ENCODE results near the gene KRTAP21-3. TPM values are rescaled to one million over a fixed set of nuclear protein-coding genes. Genes with fewer than 3 reads are reported as not detected.

The KRTAP21-3 gene
- total RNA-seq, 1 experiment from 2014 or later = not detected

GRCh38 chr21:30717105-30717504 is 1.5 kb downstream of the KRTAP21-3 start:
- Histone ChIP-seq H3K27ac (ENCODE audit: low read depth, low read length) (no peak overlapping the region), H3K79me2 (ENCODE audit: insufficient read depth, low read length) (no peaks in the 10 kb centered on the region), H3K9me2 (ENCODE audit: insufficient read depth) (no peaks in the 10 kb centered on the region), H3K4me1 (ENCODE audit: control insufficient read depth in 1 of 2, insufficient read depth in 2 of 2, low read length in 2 of 2) (no peaks in the 10 kb centered on the region), H3K4me2 (ENCODE audit: low read length) (no peak overlapping the region), H3K27me3 (ENCODE audit: insufficient read depth, low read length) (no peaks in the 10 kb centered on the region), H3K36me3 (ENCODE audit: control insufficient read depth in 1 of 2, insufficient read depth in 2 of 2, low read length in 2 of 2) (no peaks in the 10 kb centered on the region), H3K9me3 (ENCODE audit: control insufficient read depth in 1 of 2, insufficient read depth in 1 of 2, low read depth in 1 of 2, low read length in 2 of 2) (peaks cover 0 to 4% of the 10 kb centered on the region in 2 experiments; a peak in 2 of 4 replicates), H2AFZ (ENCODE audit: low read depth, low read length, poor library complexity, severe bottlenecking) (no peak overlapping the region), H3K4me3 (replicated peaks in 1 of 2; ENCODE audit: low read depth in 1 of 2, low read length in 2 of 2) (no peak overlapping the region), H3K9ac (ENCODE audit: low read length) (no peak overlapping the region), H4K20me1 (ENCODE audit: insufficient read depth) (no peaks in the 10 kb centered on the region)
- CTCF ChIA-PET = no interaction called here
- intact Hi-C loops (cut with micrococcal nuclease) = no loop called here
- TF ChIP-seq CTCF (IDR thresholded peaks at IDR 0.05 in 2 of 3, conservative IDR thresholded peaks at IDR 0.05 in 1 of 3; ENCODE audit: borderline replicate concordance in 1 of 3, insufficient read depth in 1 of 3, low read depth in 2 of 3, low read length in 2 of 3) (no peak), RAD21 (IDR thresholded peaks at IDR 0.05; ENCODE audit: low read depth) (no peak), ELF1 (IDR thresholded peaks at IDR 0.05; ENCODE audit: borderline replicate concordance, low read depth) (no peak), ZNF274 (IDR thresholded peaks at IDR 0.05; ENCODE audit: low read depth, low read length) (no peak), FOSL1 (IDR thresholded peaks at IDR 0.05; ENCODE audit: low read depth) (no peak), ZFX (IDR thresholded peaks at IDR 0.05) (no peak), REST (IDR thresholded peaks at IDR 0.05; ENCODE audit: low read depth) (no peak)
- TF ChIP-seq, protein P1, sequence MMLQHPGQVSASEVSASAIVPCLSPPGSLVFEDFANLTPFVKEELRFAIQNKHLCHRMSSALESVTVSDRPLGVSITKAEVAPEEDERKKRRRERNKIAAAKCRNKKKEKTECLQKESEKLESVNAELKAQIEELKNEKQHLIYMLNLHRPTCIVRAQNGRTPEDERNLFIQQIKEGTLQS (IDR thresholded peaks at IDR 0.05) = no peak
- ATAC-seq = no peak
- DNase-seq (ENCODE audit: low read depth, low spot score) = no peak
- RAD21 ChIA-PET (ENCODE audit: low non-redundant PET in 1 of 2, low total read pairs in 2 of 2, uncharacterized antibody in 2 of 2, unreplicated experiment in 2 of 2) = no interaction called here
- BruUV-seq (replicated peaks) = no TSS peak
- POLR2A ChIA-PET = no interaction called here

Data from HCT116 (cell line).